Mammary epithelial cell (primary cell): Measurements from ENCODE around the gene CYSRT1.

ENCODE experiments used
- EZH2 ChIP-seq: IDR thresholded peaks from 2 replicates; pipeline ENCODE4 v1.6.1; 2012; ENCODE audit warnings: low read length, inconsistent platforms, borderline replicate concordance
- TF ChIP-seq, protein P1 (sequence below), 2 donors: IDR thresholded peaks in 1 of 2; conservative IDR thresholded peaks in 1 of 2; 2 replicates each; pipeline ENCODE4 v1.5.1; 2011 to 2012; ENCODE audit warnings: inconsistent platforms in 2 of 2, low read length in 2 of 2, mild to moderate bottlenecking in 2 of 2, control low read depth in 1 of 2, low read depth in 1 of 2; ENCODE audit not compliant: insufficient read depth in 1 of 2; ENCODE audit errors: extremely low read depth in 1 of 2

DNA sequence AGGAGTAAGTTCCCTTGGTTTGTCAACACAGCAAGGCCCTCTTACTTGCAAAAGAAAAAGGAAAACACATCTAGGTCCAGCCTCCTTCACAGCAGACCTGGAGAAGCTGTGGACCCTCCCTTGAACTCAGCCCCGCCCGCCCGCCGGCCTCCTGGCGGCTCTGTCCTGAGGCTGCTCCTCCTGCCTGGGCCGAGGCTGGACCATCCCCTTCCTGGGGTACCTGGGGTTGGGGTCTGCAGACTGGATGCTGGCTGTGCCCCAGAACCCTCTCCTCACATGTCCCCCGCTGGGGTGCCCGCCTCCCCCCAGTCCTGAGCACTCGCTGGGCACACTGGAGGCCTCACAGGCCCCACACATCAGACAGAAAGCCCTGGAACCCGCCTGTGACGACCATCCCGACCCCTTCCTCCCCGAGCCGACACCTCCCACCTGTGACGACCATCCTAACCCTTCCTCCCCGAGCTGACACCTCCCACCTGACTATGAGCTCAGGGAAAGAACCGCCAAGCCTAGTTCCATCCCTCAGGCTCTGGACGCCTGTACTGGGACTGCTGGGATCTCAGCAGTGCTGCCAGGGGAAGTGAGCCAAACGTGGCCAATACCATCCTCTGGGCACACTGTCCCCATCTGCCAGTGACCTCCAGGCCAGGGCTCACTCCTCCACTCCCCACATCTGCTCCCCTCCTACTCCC, 45.9 kb upstream of the CYSRT1 start:
- TF ChIP-seq, protein P1, sequence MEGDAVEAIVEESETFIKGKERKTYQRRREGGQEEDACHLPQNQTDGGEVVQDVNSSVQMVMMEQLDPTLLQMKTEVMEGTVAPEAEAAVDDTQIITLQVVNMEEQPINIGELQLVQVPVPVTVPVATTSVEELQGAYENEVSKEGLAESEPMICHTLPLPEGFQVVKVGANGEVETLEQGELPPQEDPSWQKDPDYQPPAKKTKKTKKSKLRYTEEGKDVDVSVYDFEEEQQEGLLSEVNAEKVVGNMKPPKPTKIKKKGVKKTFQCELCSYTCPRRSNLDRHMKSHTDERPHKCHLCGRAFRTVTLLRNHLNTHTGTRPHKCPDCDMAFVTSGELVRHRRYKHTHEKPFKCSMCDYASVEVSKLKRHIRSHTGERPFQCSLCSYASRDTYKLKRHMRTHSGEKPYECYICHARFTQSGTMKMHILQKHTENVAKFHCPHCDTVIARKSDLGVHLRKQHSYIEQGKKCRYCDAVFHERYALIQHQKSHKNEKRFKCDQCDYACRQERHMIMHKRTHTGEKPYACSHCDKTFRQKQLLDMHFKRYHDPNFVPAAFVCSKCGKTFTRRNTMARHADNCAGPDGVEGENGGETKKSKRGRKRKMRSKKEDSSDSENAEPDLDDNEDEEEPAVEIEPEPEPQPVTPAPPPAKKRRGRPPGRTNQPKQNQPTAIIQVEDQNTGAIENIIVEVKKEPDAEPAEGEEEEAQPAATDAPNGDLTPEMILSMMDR (conservative IDR thresholded peaks at IDR 0.05 in 1 of 2, IDR thresholded peaks at IDR 0.05 in 1 of 2; ENCODE audit: extremely low read depth in 1 of 2, insufficient read depth in 1 of 2, low read depth in 1 of 2, low read length in 2 of 2): no peak
- TF ChIP-seq EZH2: no peak
